Renal cortical epithelial cell (primary cell): ENCODE data around the gene GNB1L. TPM values are rescaled to one million over a fixed set of nuclear protein-coding genes. Genes with fewer than 3 reads are reported as not detected.

ENCODE experiments used
- DNase-seq: peaks from one replicate; pipeline ENCODE4 v3.0.0-alpha.2; 2011; ENCODE audit warnings: low read depth
- total RNA-seq: library from RNA; depleted of rRNA; stranded (reverse); fragments of >200 nt; gene quantifications from 2 replicates; pipeline ENCODE4 v1.2.3, GENCODE V29; 2014

Gene GNB1L
- total RNA-seq, 1 donor from 2014 or later: 4.9 TPM

GRCh38 chr22:19750507-19751490 is 103.9 kb downstream of the GNB1L start:
- peak; percentile 21 for DNase-seq

DNA sequence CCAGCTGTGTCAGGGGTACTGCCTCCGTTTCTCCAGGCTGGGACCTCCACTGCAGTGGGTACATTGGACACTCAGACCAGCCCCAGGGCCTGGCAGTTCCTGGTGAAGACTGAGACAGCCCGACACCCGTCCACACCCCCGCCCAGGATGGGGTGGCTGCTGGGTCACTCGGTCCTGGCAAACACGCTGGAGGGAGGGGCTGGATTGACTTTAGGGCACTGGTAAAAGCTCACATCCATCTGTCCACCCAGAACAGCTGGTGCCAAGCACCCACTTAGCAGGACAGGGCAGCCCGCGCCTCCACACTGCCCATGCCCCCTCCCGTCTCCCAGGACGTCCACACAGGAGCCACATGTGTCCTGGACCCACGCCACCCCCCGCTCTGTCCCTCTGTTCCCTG is 104.8 kb downstream of the GNB1L start:
- no peak for DNase-seq

DNA sequence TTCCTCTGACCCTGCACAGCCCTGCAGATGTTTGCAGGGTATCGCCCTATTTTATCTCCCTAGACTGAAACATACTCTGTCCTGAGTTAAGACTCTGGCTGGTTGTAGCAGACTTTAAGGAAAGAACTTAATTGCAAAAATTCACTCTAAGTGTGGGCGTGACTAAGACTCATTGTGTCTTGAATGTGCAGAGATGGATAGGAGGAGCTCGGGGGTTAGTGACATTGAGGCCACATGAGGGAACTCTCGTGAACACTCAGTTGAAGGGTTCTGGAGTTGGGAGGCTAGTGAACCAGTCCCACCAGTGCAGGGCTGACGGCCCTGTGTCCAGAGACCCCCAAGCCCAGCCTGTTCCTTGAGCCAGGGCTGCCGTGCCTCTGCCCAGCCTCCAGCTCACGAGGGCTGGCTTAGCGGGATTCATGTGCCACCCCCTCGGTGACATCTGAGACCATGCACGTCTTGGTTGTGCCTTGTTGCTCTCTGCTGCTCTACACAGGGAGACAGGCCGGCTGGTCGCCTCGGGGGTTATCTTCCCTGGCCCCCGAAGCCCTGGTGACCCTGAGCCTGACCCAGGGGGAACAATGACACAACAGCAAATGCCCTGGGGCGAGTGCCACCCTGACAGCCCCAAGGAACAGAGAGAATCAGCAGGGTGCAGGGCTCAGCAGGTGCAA is 105.5 kb downstream of the GNB1L start:
- no peak for DNase-seq

- DNase-seq: no peak
Measured at GRCh38 chr22:19748139-19748538, 106.5 kb downstream of the GNB1L start.

- no peak for DNase-seq
Measured at GRCh38 chr22:19747551-19747950, 107.1 kb downstream of the GNB1L start.

DNA sequence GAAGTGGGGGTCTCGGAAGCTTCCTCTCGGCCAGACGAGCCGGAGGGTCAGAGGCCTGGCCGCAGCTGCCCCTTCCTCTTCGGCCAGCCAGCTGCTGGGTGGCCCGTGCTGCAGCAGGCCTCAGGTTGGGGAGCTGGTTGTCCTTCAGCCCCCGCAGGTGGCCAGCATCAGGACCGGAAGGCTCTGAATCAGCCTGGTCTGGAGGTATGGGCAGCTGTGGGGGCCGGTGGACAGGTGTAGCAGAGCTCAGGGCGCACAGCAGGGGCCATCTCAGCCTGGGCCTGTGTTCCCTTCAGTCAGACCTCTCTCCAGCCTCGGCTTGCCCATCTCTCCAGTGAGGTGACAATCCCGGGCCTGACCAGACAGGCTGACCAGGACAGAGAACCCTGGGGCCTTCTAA is 107.9 kb downstream of the GNB1L start:
- DNase-seq: no peak

DNA sequence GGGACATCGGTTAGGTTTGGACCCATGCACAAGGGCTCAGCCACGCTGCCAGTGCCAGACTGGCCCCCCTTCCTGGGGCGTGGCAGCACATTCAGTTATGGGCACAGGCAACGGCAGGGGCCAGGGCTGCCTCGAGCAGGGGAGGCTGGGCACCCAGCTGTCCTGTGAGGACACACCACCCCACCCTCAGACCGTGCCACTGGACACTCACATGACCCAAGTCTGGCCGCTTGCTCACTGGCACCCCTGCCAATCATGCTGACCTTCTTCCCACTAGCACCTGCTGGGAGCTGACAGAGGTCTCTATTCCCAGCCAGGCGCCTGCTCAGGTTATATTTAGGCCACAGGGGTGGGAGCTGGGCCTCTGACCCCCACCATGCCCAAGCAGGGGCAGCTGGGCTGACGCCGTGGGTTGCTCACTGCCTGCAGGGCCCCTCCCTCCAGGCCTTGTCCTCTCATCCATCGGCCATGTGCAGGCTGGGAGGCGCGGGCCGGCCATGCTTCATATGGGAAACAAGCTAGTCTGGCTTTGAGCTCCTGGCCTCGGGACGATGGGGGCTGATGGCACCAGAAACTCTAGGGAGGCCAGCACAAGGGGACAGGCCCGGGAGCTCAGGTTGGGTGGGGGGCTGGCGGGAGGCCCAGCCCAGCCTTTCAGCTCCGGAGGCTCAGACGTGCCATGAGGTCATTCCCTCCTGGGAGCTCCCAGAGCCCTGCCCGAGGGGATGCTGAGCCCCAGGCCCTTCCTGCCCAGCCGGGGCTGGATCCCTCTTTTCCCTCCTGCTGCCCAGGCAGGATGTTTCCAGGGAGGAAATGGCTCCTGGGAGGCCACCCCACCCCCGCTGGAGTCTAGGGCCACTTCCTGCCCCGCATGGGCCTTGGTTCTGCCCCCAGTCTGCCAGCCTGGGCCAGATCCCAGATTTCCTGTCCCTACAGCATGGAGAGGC is 109.2 kb downstream of the GNB1L start:
- DNase-seq: no peak

GRCh38 chr22:19744350-19745006 is 110.2 kb downstream of the GNB1L start:
- no peak for DNase-seq

- no peak for DNase-seq
Measured at GRCh38 chr22:19743651-19744050, 111.0 kb downstream of the GNB1L start.

GRCh38 chr22:19743081-19743480 is 111.6 kb downstream of the GNB1L start:
- no peak for DNase-seq

- DNase-seq: no peak
Measured at GRCh38 chr22:19742160-19743066, 112.3 kb downstream of the GNB1L start.

DNA sequence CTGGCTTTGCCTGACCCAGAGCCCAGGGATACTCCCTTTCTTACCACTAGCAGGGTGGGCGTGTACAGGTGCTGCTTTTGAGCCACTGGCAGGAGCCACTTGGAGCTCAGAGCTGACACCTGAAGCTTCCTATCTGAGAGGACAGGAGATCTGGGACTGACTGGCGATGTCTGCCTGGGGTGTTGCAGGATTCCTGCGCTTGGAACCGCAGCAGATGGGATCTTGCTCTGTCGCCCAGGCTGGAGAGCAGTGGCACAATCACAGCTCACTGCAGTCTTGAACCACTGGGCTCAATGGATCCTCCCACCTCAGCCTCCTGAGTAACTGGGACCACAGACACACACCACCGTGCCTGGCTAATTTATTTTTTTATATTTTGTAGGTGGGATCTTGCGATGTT is 113.6 kb downstream of the GNB1L start:
- no peak for DNase-seq

DNA sequence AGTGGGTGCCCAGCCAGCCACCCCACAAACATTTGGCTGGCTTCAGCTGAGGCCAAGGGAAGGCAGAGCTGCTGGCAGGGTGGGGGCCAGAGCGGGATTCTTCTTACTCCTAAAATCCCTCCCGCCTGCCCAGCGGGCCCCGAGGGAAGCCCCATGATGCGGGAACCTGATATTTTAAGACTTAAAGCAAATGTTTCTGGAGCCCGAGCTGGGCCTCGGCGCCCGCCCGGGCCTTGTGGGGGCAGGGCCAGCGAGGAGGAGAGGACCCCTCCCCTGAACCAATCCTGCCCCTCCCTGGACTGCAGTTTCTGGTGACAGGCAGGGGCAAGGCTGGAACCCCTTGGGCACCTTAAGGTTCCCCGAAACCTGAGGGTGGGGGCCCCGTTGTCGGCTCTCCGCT is 114.1 kb downstream of the GNB1L start:
- no peak for DNase-seq

- DNase-seq: no peak
Measured at GRCh38 chr22:19739911-19740449, 114.7 kb downstream of the GNB1L start.

DNA sequence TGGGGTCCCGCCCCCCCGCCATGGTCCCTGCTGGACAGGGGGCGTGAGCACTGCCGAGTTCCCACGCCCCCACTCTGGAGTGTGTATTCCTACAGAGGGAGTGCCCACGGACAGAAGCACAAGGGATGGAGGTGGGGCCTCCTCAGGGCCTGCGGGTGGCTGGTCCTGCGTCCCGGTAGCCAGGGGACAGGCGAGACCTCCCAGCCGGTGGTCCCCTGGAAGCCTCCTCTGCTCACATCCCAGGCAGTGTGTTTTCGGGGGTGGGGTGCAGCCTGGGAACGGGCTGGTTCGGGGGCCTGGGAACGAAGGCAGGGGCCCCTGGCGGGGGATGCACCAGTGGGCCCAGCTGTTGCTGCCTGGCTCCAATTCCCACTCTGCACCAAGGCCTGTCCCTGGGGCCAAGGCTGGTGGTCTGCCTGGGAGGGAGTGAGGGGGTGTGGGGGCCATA is 115.2 kb downstream of the GNB1L start:
- DNase-seq: no peak

- no peak for DNase-seq
Measured at GRCh38 chr22:19738664-19739447, 115.8 kb downstream of the GNB1L start.

- no peak for DNase-seq
Measured at GRCh38 chr22:19737846-19738663, 116.6 kb downstream of the GNB1L start.
